HFF-Myc (cell line): ENCODE measurements around the gene ST3GAL2.
A peak's percentile ranks its signal among the peaks of the same experiment; 100 is the strongest.

Experiments
- DNase-seq: peaks from one replicate; pipeline ENCODE4 v3.0.0-alpha.2; 2011; ENCODE audit warnings: low read depth; ENCODE audit errors: extremely low read depth
- H3K4me3 ChIP-seq: replicated peaks from 2 replicates; pipeline ENCODE4 v1.5.1; 2011; ENCODE audit warnings: low read depth, mild to moderate bottlenecking, control low read depth, low read length
- CTCF ChIP-seq: IDR thresholded peaks from 2 replicates; pipeline ENCODE4 v1.5.1; 2012; ENCODE audit warnings: mild to moderate bottlenecking, low read depth, low read length, control low read depth; ENCODE audit errors: missing control alignments

Gene ST3GAL2

GRCh38 chr16:70434484-70435260 lies 4.2 kb downstream of the ST3GAL2 start:
- no peak for TF ChIP-seq CTCF
- DNase-seq: no peak
- H3K4me3 ChIP-seq: no peak overlapping the region

GRCh38 chr16:70433458-70434103 lies 5.3 kb downstream of the ST3GAL2 start:
- no peak for TF ChIP-seq CTCF
- 0 out of 2 replicates have a peak overlapping the region, but pooled peaks have one; percentile 5 for H3K4me3 ChIP-seq
- DNase-seq: peak; percentile 66

- no peak for TF ChIP-seq CTCF
- no peak for DNase-seq
- 0 out of 2 replicates have a peak overlapping the region, but pooled peaks have one; percentile 5 for H3K4me3 ChIP-seq
These were observed 6.0 kb downstream of the ST3GAL2 start for GRCh38 chr16:70432723-70433457.

GRCh38 chr16:70432356-70432722 lies 6.6 kb downstream of the ST3GAL2 start:
- no peak for DNase-seq
- no peak overlapping the region for H3K4me3 ChIP-seq
- TF ChIP-seq CTCF: no peak

GRCh38 chr16:70430667-70431536 lies 8.0 kb downstream of the ST3GAL2 start:
- no peak for DNase-seq

More at GRCh38 chr16:70430667-70431536, 8.0 kb downstream of the ST3GAL2 start:
- no peak overlapping the region for H3K4me3 ChIP-seq
- no peak for TF ChIP-seq CTCF
